ENCODE measurements around the gene TMC4. TPM values are rescaled to one million over a fixed set of nuclear protein-coding genes. Genes with fewer than 3 reads are reported as not detected.
"Not testable (repeated sequence)": the region's sequence is repeated elsewhere in the genome, so short reads cannot be mapped to it uniquely, and the experiment has no call there.

The TMC4 gene
- polyA plus RNA-seq, 1 donor from 2014 or later, result 0.15 TPM

- TF ChIP-seq CTCF (IDR thresholded peaks at IDR 0.05; ENCODE audit: poor library complexity, severe bottlenecking) (no peak), SMC3 (conservative IDR thresholded peaks at IDR 0.05; ENCODE audit: poor library complexity) (no peak), POLR2AphosphoS5 (IDR thresholded peaks at IDR 0.05) (no peak), EZH2 (IDR thresholded peaks at IDR 0.05; ENCODE audit: borderline replicate concordance, insufficient read depth, low read length, poor library complexity, severe bottlenecking) (no peak), RAD21 (conservative IDR thresholded peaks at IDR 0.05) (no peak), REST (IDR thresholded peaks at IDR 0.05; ENCODE audit: borderline replicate concordance) (no peak), EP300 (conservative IDR thresholded peaks at IDR 0.05; ENCODE audit: poor library complexity, severe bottlenecking) (no peak), TAF1 (IDR thresholded peaks at IDR 0.05; ENCODE audit: low read depth) (no peak), MXI1 (conservative IDR thresholded peaks at IDR 0.05; ENCODE audit: poor library complexity, severe bottlenecking) (no peak)
- H3F3A ChIP-seq (ENCODE audit: insufficient read depth, low read length, poor library complexity, severe bottlenecking), result no peaks in the 10 kb centered on the region
- no peak overlapping the region for H3K4me3 ChIP-seq (ENCODE audit: low read length)
- H3K79me2 ChIP-seq (replicated peaks; ENCODE audit: insufficient read depth, low read length), result peaks cover 10% of the 10 kb centered on the region
- H2AFZ ChIP-seq (ENCODE audit: low read depth, low read length), result no peak overlapping the region
- H3K4me2 ChIP-seq (ENCODE audit: low read length), result no peak overlapping the region
- H3K9me2 ChIP-seq (ENCODE audit: insufficient read depth, low read length), result no peaks in the 10 kb centered on the region
- H3K9me3 ChIP-seq (ENCODE audit: low read length), result no peaks in the 10 kb centered on the region
- H3K27me3 ChIP-seq (ENCODE audit: insufficient read depth, low read depth, low read length), result no peaks in the 10 kb centered on the region
- no peak overlapping the region for H3K27ac ChIP-seq (ENCODE audit: low read length)
- H4K20me1 ChIP-seq (ENCODE audit: insufficient read depth), result no peaks in the 10 kb centered on the region
- no peak overlapping the region for H3K9ac ChIP-seq (ENCODE audit: low read length)
- no peaks in the 10 kb centered on the region for H3K36me3 ChIP-seq (ENCODE audit: insufficient read depth, low read length)
Measured at GRCh38 chr19:54186351-54186750, 13.4 kb upstream of the TMC4 start.

GRCh38 chr19:54183431-54183830 is 10.5 kb upstream of the TMC4 start:
- H3K27ac ChIP-seq (ENCODE audit: low read length), result no peak overlapping the region
- peaks cover 6% of the 10 kb centered on the region for H3K79me2 ChIP-seq (replicated peaks; ENCODE audit: insufficient read depth, low read length)
- H3K4me3 ChIP-seq (ENCODE audit: low read length), result no peak overlapping the region
- H3F3A ChIP-seq (ENCODE audit: insufficient read depth, low read length, poor library complexity, severe bottlenecking), result no peaks in the 10 kb centered on the region
- H2AFZ ChIP-seq (ENCODE audit: low read depth, low read length), result no peak overlapping the region
- no peaks in the 10 kb centered on the region for H4K20me1 ChIP-seq (ENCODE audit: insufficient read depth)
- H3K9ac ChIP-seq (ENCODE audit: low read length), result no peak overlapping the region
- no peaks in the 10 kb centered on the region for H3K9me3 ChIP-seq (ENCODE audit: low read length)
- TF ChIP-seq TAF1 (IDR thresholded peaks at IDR 0.05; ENCODE audit: low read depth), result no peak
- TF ChIP-seq CTCF (IDR thresholded peaks at IDR 0.05; ENCODE audit: poor library complexity, severe bottlenecking), result no peak
- TF ChIP-seq RAD21 (conservative IDR thresholded peaks at IDR 0.05), result no peak
- no peak for TF ChIP-seq REST (IDR thresholded peaks at IDR 0.05; ENCODE audit: borderline replicate concordance)
- TF ChIP-seq POLR2AphosphoS5 (IDR thresholded peaks at IDR 0.05), result no peak
- TF ChIP-seq EP300 (conservative IDR thresholded peaks at IDR 0.05; ENCODE audit: poor library complexity, severe bottlenecking), result no peak
- no peak for TF ChIP-seq SMC3 (conservative IDR thresholded peaks at IDR 0.05; ENCODE audit: poor library complexity)
- TF ChIP-seq EZH2 (IDR thresholded peaks at IDR 0.05; ENCODE audit: borderline replicate concordance, insufficient read depth, low read length, poor library complexity, severe bottlenecking), result no peak
- TF ChIP-seq MXI1 (conservative IDR thresholded peaks at IDR 0.05; ENCODE audit: poor library complexity, severe bottlenecking), result no peak
- H3K9me2 ChIP-seq (ENCODE audit: insufficient read depth, low read length), result no peaks in the 10 kb centered on the region
- H3K27me3 ChIP-seq (ENCODE audit: insufficient read depth, low read depth, low read length), result no peaks in the 10 kb centered on the region
- H3K4me2 ChIP-seq (ENCODE audit: low read length), result no peak overlapping the region
- H3K36me3 ChIP-seq (ENCODE audit: insufficient read depth, low read length), result no peaks in the 10 kb centered on the region

GRCh38 chr19:54181894-54182293 is 8.9 kb upstream of the TMC4 start:
- H3K4me3 ChIP-seq (ENCODE audit: low read length); H4K20me1 ChIP-seq (ENCODE audit: insufficient read depth); H3K27me3 ChIP-seq (ENCODE audit: insufficient read depth, low read depth, low read length); H3K36me3 ChIP-seq (ENCODE audit: insufficient read depth, low read length); H3K79me2 ChIP-seq (replicated peaks; ENCODE audit: insufficient read depth, low read length); H2AFZ ChIP-seq (ENCODE audit: low read depth, low read length); H3K9me3 ChIP-seq (ENCODE audit: low read length); H3K9me2 ChIP-seq (ENCODE audit: insufficient read depth, low read length); H3K27ac ChIP-seq (ENCODE audit: low read length); H3F3A ChIP-seq (ENCODE audit: insufficient read depth, low read length, poor library complexity, severe bottlenecking); H3K9ac ChIP-seq (ENCODE audit: low read length); H3K4me2 ChIP-seq (ENCODE audit: low read length): not testable (repeated sequence)

Data from neural cell (in vitro differentiated cells).